CD4-positive, alpha-beta T cell treated with Interleukin-6 for 4 hours (primary cell): ENCODE measurements around the gene ARHGEF12.

Experiments
- DNase-seq: peaks from one replicate; pipeline ENCODE4 v3.0.0-alpha.2; 2020; ENCODE audit warnings: mixed read lengths

Gene ARHGEF12

GRCh38 chr11:120317689-120318480, 18.3 kb upstream of the ARHGEF12 start:
- no peak for DNase-seq

GRCh38 chr11:120318906-120319305, 17.3 kb upstream of the ARHGEF12 start:
- no peak for DNase-seq

- peak; percentile 52 for DNase-seq
Measured at GRCh38 chr11:120324932-120325810, 11.0 kb upstream of the ARHGEF12 start, which contains the start of gene TLCD5. TLCD5 (plus strand) TSS chr11:120325299; CDS start chr11:120327442, 2,143 bp downstream.

- DNase-seq, result no peak
Measured at GRCh38 chr11:120326228-120326627, 10.0 kb upstream of the ARHGEF12 start.

- DNase-seq, result no peak
Measured at GRCh38 chr11:120326845-120327281, 9.3 kb upstream of the ARHGEF12 start.

- DNase-seq, result no peak
Measured at GRCh38 chr11:120327311-120327710, 8.9 kb upstream of the ARHGEF12 start.

GRCh38 chr11:120329556-120329955, 6.7 kb upstream of the ARHGEF12 start:
- no peak for DNase-seq

- DNase-seq, result no peak
Measured at GRCh38 chr11:120330045-120330444, 6.2 kb upstream of the ARHGEF12 start.

GRCh38 chr11:120331301-120331996, 4.8 kb upstream of the ARHGEF12 start:
- DNase-seq, result no peak

GRCh38 chr11:120332822-120333716, 3.1 kb upstream of the ARHGEF12 start:
- DNase-seq, result no peak

GRCh38 chr11:120333801-120334200, 2.4 kb upstream of the ARHGEF12 start:
- DNase-seq, result no peak

- DNase-seq, result no peak
Measured at GRCh38 chr11:120334332-120334731, 1.9 kb upstream of the ARHGEF12 start.

- DNase-seq, result peak; percentile 74
Measured at GRCh38 chr11:120334894-120335462, 1.2 kb upstream of the ARHGEF12 start.

GRCh38 chr11:120335556-120335907, 681 bp upstream of the ARHGEF12 start:
- peak; percentile 35 for DNase-seq

GRCh38 chr11:120336641-120337354, 585 bp downstream of the ARHGEF12 start:
- peak; percentile 29 for DNase-seq

- DNase-seq, result no peak
Measured at GRCh38 chr11:120337355-120338106, 1.3 kb downstream of the ARHGEF12 start.

- no peak for DNase-seq
Measured at GRCh38 chr11:120338107-120338933, 2.1 kb downstream of the ARHGEF12 start.

- no peak for DNase-seq
Measured at GRCh38 chr11:120339394-120339890, 3.2 kb downstream of the ARHGEF12 start.

- DNase-seq, result no peak
Measured at GRCh38 chr11:120340529-120340928, 4.3 kb downstream of the ARHGEF12 start.
